HG02884 (cell line): Measurements from ENCODE around the gene BRIP1.
"Not testable (repeated sequence)": the region's sequence is repeated elsewhere in the genome, so short reads cannot be mapped to it uniquely, and the experiment has no call there.

Source experiments
- ATAC-seq: cut with Tn5 transposase; IDR thresholded peaks from one replicate; pipeline ENCODE4 v1.9.1; 2021; ENCODE audit warnings: mild to moderate bottlenecking, moderate library complexity; ENCODE audit not compliant: unreplicated experiment

The BRIP1 gene

DNA sequence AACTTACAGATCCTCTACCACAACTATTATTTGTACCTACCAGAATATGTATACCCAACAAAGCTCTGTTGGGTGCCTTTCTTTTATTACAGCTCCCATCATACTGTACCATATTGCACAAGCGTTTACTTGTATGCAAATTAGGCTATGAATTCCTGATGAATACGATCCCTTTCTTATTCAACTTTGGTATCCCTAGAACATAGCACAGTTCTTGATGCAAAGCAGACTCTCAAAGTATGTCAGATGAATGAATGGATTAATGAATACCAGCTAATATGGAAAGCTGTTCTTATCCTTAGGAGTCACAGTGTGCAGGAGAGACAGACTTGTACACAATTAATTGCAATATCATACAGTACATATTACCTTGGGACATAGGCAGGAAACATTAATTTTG, 192.6 kb downstream of the BRIP1 start:
- no peak for ATAC-seq

DNA sequence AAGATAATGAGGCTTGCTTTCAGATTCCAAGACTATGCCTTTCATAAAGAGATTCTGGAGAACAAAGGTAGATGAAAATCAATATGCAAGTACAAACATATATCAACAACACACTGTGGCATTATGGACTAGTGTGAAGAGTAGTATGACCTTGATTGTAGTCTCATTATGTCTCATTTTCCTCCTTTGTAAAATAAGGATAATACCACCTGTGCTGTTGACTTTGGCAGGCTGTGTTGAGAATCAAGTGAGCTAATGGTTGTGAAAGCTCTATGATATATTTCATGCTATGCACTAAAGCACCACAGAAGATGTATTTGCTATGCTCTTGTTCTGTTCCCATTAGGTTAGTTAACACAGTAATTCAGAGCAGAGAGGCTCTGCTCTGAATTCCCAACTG, 193.8 kb downstream of the BRIP1 start:
- ATAC-seq, result no peak

DNA sequence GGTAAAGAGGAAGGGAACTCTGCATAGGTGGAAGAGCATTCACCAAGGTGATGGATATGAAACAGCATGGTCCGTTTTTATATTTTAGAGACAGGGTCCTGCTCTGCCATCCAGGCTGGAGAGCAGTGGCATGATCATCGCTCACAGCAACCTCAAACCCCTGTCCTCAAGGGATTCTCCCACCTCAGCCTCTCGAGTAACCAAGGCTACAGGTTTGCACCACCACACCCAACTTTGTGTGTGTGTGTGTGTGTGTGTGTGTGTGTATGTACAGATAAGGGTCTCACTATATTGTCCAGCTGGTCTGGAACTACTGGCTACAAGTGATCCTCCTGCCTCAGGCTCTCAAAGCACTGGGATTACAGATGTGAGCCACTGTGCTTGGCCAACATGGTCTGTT, 194.8 kb downstream of the BRIP1 start:
- ATAC-seq, result no peak

DNA sequence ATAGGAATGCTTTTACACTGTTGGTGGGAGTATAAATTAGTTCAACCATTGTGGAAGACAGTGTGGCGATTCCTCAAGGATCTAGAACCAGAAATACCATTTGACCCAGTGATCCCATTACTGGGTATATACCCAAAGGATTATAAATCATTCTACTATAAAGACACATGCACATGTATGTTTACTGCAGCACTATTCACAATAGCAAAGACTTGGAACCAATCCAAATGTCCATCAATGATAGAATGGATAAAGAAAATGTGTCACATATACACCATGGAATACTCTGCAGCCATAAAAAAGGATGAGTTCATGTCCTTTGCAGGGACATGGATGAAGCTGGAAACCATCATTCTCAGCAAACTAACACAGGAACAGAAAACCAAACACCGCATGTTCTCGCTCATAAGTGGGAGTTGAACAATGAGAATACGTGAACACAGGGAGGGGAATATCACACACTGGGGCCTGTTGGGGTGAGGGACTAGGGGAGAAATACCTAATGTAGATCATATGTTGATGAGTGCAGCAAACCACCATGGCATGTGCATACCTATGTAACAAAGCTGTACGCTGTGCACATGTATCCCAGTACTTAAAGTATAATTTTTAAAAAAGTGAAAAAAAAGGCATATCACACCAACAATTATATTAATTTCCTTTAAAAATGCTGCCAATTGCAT, 196.8 kb downstream of the BRIP1 start:
- ATAC-seq, result not testable (repeated sequence)

DNA sequence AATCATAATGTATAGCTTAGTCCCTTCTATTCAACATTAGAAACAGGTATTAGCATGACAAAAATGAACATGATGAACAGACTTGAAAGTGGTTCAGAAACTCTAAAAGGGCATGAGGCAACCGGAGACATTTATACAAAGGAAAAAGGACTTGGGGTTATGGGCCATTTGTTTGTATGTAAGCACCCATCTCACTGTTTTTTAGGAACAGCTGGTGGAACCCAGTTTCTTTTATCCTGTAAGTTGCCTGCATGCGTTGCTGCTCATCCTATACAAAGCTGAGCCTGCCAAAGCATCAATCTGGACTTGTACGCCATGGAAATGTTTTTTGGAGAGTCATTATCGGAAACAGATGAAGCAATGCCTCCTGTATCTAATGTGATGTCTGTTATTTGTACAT, 200.0 kb downstream of the BRIP1 start:
- ATAC-seq, result no peak

DNA sequence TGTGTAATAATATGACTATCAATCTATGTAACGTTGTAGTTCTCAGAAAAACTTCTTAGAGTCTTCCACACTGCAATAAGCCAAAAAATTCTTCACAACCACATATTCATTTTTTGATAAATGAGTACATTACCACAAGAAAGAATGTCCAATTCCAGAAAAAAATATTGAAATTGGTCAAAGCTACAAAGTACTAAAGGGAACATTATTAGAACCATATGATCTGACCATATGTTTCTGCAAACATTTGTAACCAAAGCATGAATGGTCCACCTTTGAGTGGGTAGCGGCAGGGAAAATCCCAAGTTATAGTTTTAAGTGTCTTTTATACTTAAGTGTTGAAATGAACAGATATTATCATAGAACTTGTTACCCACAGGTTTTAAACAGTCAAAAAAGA, 200.6 kb downstream of the BRIP1 start:
- ATAC-seq, result no peak

DNA sequence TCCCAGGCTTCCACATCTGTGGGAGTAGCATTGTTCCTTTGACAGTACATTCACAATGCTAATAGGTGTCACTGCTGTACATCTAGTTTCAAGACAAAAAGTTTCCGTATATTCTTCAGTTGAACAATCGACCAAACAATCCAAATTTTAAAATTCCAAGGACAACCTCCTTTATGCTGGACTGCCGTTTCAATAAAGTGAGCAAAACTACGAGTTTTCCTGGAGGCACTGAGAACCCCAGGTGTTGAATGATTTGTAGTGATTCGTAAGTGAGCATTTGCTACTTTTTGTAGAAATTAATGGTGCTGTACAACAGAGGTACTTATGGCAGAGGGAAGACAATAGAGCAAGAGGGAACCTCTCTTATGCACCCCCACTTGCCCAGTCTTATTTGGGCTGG, 201.1 kb downstream of the BRIP1 start:
- ATAC-seq, result no peak

DNA sequence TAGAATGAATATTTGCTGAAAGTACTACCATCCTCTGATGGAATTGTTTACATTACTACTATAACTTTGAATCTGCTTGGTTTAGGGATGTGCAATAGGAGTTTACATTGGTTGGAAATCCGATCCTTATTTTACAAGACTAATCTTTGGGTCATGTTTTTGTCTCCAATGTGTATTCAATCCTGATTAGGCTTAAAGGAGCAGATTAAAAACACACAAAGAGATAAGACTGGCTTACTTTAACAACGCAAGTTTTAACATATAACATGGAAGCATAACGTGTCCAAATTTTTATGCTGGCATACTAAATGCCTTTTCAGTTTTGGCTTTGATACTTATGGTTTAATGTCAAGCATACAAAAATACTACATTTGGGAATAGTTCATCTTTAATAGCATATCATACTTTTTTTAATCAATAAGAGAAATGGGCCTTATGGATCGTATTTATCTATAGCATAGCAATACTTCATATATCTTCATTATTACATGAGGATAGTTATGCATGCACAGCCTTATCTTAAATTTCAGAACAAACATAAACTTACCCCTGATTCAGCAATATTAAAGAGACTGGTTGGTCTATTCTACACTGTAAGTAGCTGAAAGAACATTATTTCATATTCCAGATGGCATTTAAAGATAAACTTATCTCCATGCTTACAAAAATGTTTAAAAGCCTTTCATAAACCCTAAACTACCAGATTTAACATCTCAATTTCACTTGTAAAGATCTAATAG, 202.4 kb downstream of the BRIP1 start:
- no peak for ATAC-seq

DNA sequence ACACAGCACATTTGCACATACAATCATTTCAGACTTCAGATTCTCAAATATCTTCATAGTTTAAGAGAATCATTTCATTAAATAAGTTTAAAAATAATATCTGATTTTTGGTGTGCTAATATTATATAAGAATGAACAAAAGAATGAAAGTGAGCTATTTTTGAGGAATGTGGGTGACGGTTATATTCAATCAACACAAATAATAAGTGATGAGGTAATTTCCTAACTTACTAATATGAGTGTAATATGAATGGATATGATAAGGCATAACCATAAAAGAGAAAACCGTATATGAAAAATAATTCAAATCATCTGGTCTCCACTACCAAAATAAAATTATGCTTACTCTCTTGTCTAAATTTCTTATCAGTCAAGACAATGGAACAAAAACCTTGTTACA, 203.9 kb downstream of the BRIP1 start:
- no peak for ATAC-seq

DNA sequence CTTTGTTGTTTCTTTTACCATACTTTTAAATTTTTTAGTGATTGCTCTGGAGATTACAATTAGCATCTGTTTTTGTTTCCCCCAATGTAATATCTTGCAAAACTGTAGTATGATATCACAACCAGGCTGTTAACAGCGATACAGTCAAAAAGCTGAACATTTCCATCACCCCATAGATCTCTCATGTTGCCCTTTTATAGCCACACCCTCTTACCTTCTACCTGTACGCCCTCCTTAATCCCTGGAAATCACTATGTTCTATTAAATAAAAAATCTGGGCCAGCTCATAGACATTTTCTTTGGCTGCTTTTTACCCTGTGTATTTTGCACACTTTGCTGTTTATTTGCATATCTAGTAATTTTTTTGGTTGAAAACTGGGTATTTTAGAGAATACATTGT, 205.1 kb downstream of the BRIP1 start:
- ATAC-seq, result no peak

DNA sequence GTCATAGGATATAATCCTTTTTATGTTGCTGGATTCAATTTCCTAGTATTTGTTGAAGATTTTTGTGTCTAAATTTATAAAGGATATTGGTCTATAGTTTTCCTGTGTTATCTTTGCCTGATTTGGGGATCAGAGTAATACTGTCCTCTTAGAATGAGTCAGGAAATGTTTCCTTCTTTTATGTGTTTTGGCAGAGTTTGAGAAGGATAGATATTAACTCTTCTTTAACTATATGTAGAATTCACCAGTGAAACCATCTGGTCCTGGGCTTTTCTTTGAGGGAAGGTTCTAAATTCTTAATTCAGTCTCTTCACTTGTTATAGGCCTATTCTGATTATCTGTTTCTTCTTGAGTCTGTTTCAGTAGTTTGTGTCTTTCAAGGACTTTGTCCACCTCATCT, 206.0 kb downstream of the BRIP1 start:
- ATAC-seq, result no peak

DNA sequence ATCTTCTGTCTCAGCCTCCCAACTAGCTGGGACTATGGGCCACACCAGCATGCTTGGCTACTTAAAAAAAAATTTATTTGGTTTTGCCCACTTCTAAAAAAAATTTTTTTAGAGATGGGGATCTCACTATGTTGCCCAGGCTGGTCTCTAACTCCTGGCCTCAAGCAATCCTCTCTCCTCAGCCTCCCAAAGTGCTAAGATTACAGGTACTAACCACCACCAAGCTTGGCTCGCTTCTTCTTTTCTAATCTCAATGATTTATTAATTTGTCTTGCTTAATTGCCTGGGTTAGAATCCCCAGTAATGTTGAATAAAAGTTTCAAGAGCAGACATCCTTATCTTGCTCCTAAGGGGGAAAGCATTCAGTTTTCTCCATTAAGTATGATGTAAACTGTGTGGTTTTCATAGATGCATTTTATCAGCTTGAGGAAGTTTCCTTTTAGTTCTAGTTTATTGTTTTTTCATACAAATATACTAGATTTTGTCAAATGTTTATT, 206.6 kb downstream of the BRIP1 start:
- ATAC-seq, result no peak

DNA sequence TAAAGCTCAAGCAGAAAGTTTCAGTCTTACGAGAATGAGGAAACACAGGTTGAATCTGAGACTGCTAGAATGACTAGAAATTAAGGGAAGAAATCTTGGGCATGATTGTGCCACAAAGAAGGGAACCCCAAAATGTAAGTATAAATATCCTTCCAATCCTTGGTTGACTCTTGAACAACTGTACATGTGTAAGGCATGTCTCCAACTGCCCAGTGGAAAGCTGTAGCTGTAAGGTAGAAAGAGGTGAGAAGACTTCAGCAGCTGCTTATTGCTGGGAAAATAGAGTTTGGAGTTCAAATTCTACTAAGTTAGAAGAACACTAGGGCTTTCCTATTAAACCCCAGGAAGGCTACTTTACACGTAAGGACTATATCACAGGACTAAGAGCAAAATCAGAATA, 212.6 kb downstream of the BRIP1 start:
- no peak for ATAC-seq

DNA sequence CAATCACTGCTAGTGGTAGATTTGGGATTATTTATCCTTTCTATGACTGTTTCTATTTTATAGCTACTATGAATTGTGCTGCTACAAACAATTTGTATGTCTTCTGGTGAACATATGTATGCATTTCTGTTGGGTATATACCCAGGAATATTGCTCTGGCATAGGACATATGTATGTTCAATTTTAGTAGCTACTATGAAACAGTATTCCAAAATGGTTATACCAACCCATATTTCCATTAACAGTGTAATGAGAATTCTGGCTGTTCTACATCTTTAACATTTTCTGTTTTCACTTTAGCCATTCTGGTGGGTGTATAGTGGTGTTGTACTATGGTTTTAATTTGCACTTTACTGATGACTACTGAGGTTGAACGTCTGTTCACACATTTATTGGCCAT, 214.7 kb downstream of the BRIP1 start:
- ATAC-seq, result no peak

DNA sequence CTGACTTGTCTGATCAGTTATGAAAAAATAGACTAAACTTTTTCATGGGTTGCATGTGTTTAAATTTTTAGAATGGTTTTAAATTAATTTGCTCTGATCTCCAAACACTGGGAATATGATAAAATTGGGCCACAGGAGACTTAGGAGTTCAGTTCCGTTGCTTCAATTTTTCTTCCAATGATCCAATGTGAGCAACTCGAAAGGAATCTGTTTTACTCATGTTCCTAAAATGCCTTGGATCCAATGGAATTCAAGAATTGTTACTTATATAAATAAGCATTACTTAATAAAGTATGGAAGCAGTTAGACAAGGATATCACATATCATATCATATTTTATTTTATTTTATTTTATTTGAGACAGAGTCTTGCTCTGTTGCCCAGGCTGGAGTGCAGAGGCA, 216.3 kb downstream of the BRIP1 start:
- ATAC-seq, result no peak

DNA sequence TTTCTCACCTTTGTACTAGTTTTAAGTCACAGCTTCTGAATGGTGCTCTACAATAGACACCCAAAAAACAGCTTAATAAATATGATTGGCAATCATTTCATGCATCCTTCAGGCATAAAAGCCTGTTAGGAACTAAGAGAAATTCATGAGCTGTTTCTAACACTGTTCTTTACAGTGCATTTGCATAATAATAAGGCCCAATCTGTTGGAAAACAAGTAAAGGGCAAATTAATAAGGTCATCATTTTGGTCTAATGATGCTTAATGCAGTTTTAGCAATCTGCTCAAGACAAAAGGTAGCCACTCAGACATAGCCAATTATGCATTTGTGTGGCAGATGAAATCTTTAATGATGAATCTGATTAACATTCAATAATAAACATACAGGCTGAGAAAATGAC, 216.8 kb downstream of the BRIP1 start:
- no peak for ATAC-seq

DNA sequence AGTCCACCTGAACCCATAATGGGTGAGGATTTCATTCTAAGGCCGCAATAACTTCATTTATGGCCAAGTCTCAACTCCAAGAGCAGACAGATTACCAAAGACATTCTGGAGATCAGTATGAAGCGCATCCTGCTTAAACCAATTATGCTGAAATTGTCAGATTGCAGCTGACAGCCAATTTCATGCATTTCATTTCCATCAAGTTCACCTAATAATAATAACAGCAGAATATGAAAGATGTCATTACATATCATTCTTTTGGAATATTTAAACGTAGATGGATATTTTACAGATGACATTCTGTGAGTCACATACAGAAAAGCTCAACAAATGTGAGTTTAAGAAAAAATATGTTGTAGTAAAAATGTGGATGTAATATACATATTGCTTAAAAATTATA, 217.4 kb downstream of the BRIP1 start:
- no peak for ATAC-seq

DNA sequence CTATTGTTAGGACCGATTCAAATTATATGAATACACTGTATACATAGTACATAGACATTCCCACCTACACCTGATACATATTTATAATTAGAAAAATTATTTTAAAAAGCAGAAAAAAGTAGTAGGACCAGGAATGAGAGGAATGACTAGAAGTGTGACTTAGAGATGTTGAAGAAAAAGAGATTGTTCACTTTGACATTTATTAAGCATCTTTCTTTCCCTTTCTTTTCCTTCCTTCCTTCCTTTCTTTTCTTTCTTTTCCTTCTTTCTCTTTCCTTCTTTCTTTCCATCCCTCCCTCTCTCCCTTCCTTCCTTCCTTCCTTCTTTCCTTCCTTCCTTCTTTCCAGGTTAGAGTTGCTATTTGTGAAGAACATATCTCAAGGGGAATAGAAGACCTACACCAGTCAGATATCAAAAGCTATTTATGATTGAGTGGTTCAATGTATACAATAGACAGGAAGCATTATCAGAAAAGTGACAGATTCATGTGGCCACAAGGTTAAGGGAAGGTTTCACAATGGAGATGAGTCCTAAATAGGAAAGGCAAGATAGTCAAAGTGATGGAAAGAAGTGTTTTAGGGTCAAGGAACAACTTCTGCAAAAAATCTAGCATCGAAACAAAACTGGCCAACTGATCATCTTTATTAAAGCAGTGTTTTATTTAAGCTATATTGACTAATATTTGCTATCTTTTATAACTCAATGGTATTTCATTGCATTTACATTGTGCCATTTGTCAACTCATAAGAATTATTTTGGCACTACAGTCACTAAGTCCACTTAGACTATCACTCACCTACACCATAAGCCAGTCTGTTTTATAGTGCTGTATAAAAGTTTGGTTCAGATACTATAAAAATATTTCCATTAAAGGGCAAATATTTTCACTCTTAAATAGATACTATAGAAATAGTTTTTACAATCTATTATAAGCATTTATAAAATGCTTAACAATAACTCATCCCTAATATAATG, 218.2 kb downstream of the BRIP1 start:
- no peak for ATAC-seq

DNA sequence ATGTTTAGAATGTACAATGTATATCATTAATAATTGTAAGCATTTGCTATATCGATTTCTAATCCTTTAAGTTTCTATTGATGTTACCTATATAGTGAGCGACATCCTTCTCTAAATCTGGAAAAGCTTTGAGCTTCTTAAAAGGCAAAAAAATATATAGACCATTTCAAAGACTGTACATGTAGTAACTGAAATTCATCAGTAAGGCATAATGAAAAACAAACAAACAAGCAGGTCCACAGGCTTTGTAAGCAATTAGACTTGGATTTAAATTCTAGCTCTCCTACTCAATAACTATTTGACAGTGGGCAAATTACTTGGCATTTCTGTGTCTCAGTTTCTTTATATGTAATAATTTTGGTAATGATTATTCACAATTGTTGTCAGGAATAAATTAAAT, 220.6 kb downstream of the BRIP1 start:
- no peak for ATAC-seq

DNA sequence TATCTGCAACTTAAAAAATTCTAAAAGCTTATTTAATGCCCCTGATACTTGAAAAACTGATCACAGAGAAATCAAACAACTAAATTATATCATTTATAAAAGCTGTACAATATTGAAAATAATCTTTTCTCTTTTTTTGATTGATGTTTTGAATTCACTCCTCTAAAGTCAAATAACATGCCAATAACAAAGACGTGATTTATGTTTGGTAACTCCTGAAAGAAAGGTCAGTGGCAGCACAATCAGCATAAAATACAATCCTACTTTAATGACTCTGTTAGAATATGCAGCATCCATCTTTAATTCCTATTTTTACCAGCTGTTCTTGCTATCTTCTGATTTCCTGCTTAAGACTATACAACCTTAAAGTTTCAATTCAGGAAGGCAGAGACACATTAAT, 221.6 kb downstream of the BRIP1 start:
- ATAC-seq, result no peak

DNA sequence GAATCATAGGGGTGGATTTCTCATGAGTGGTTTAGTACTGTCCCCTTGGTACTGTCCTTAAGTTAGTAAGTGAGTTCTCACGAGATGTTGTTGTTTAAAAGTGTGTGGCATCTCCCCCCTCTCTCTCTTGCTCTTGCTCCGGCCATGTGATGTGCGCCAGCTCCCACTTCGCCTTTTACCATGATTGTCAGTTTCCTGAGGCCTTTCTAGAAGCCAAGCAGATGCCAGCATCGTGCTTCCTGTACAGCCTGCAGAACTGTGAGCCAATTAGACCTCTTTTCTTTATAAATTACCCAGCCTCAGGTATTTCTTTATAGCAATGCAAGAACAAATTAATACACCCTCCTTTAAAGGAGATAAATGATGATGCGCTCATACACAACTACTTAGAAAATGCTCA, 222.2 kb downstream of the BRIP1 start:
- no peak for ATAC-seq
